Breast epithelium (tissue), 4 donors: ENCODE data around the gene RANBP17. TPM values are rescaled to one million over a fixed set of nuclear protein-coding genes. Genes with fewer than 3 reads are reported as not detected.
"Not testable (repeated sequence)": the region's sequence is repeated elsewhere in the genome, so short reads cannot be mapped to it uniquely, and the experiment has no call there.

Source experiments
- DNase-seq, 2 donors: peaks; one replicate each; pipeline ENCODE4 v3.0.0-alpha.2; 2019; ENCODE audit warnings: low spot score in 2 of 2
- H3K27ac ChIP-seq, 2 donors: fragments of 200-600 bp; sonication (generic) in 1 of 2; one replicate each; pipeline ENCODE4 v1.5.1; 2016 to 2019; ENCODE audit warnings: mild to moderate bottlenecking in 1 of 2
- H3K27me3 ChIP-seq, 2 donors: fragments of 200-600 bp; sonication (generic) in 1 of 2; one replicate each; pipeline versions ENCODE4 v1.5.1 to v1.6.0; 2017 to 2019; ENCODE audit warnings: control low read depth in 1 of 2, mild to moderate bottlenecking in 1 of 2
- H3K36me3 ChIP-seq: fragments of 200-600 bp; one replicate; pipeline ENCODE4 v1.5.1; 2019
- H3K4me1 ChIP-seq, 2 donors: fragments of 200-600 bp; sonication (generic); one replicate each; pipeline ENCODE4 v1.5.1; 2016 to 2019; ENCODE audit warnings: control low read depth in 1 of 2
- H3K4me3 ChIP-seq, 3 donors: fragments of 200-600 bp; sonication (generic); 1 replicate in 2 of 3; 2 replicates in 1 of 3; pipeline ENCODE4 v1.5.1; 2016 to 2019; ENCODE audit warnings: mild to moderate bottlenecking in 3 of 3, moderate library complexity in 2 of 3
- H3K9me3 ChIP-seq, 2 donors: fragments of 200-600 bp; sonication (generic) in 1 of 2; one replicate each; pipeline ENCODE4 v1.5.1; 2016 to 2019; ENCODE audit warnings: control low read depth in 1 of 2
- POLR2A ChIP-seq: fragments of 450-650 bp; IDR thresholded peaks from one replicate; pipeline ENCODE4 v1.6.1; 2016; ENCODE audit warnings: antibody characterized with exemption, mild to moderate bottlenecking, moderate library complexity
- POLR2AphosphoS5 ChIP-seq, 3 donors: sonication (generic); formaldehyde crosslinking; IDR thresholded peaks; one replicate each; pipeline ENCODE4 v1.6.1; 2017; ENCODE audit warnings: antibody characterized with exemption in 3 of 3
- intact Hi-C: fragments of 100-400 bp; cut with DNase I; formaldehyde crosslinking; loops from one replicate; pipeline ENCODE4 v1.15.1; 2023; ENCODE audit warnings: low total_unique reads
- total RNA-seq, 3 donors: library from RNA; depleted of rRNA; stranded (reverse); fragments of >200 nt; gene quantifications; one replicate each; pipeline ENCODE4 v1.1.0, GENCODE V29; 2016
- TF ChIP-seq, protein P1 (sequence below), 3 donors: fragments of 450-650 bp; IDR thresholded peaks; one replicate each; pipeline ENCODE4 v1.5.1; 2016 to 2017; ENCODE audit warnings: antibody characterized with exemption in 3 of 3, mild to moderate bottlenecking in 3 of 3, moderate library complexity in 3 of 3

The RANBP17 gene
- total RNA-seq, 3 donors from 2014 or later: 6.9 to 28.4 (median 13.4) TPM

DNA sequence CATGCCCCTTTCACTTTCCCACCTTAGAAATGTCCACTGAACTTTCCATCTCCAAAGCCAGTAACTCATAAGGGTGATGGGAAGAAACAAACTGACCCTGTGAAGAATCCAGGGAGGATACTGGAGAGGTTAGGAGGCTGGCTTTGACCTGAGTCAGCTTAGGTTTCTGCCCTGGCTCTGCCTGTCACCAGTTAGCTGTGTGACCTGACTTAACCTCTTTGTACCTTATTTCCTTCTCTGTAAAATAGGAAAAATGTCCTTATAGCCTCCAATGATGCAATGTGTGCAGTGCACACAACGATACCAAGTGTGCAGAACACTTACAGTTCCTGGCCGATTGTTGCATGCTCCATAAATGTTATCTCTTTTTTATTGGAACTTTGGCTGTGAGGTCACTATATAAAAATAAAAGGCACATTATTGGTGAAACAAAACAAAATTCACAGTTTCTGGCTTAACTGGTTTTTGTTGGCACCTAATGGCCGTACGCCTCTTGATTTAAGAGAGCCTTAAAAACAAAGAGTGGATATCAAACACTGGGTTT is 40.5 kb upstream of the RANBP17 start:
- no peaks in the 10 kb centered on the region for H3K36me3 ChIP-seq
- TF ChIP-seq POLR2A (no peak), POLR2AphosphoS5 (IDR thresholded peaks at IDR 0.05) (no peak)
- TF ChIP-seq, protein P1, sequence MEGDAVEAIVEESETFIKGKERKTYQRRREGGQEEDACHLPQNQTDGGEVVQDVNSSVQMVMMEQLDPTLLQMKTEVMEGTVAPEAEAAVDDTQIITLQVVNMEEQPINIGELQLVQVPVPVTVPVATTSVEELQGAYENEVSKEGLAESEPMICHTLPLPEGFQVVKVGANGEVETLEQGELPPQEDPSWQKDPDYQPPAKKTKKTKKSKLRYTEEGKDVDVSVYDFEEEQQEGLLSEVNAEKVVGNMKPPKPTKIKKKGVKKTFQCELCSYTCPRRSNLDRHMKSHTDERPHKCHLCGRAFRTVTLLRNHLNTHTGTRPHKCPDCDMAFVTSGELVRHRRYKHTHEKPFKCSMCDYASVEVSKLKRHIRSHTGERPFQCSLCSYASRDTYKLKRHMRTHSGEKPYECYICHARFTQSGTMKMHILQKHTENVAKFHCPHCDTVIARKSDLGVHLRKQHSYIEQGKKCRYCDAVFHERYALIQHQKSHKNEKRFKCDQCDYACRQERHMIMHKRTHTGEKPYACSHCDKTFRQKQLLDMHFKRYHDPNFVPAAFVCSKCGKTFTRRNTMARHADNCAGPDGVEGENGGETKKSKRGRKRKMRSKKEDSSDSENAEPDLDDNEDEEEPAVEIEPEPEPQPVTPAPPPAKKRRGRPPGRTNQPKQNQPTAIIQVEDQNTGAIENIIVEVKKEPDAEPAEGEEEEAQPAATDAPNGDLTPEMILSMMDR (IDR thresholded peaks at IDR 0.05): no peak
- no peak overlapping the region for H3K27ac ChIP-seq
- H3K27me3 ChIP-seq: no peaks in the 10 kb centered on the region
- intact Hi-C loops: no loop called here
- DNase-seq: no peak
- H3K9me3 ChIP-seq: peaks cover 0 to 5% of the 10 kb centered on the region in 2 donors
- no peaks in the 10 kb centered on the region for H3K4me1 ChIP-seq
- H3K4me3 ChIP-seq: no peak overlapping the region

DNA sequence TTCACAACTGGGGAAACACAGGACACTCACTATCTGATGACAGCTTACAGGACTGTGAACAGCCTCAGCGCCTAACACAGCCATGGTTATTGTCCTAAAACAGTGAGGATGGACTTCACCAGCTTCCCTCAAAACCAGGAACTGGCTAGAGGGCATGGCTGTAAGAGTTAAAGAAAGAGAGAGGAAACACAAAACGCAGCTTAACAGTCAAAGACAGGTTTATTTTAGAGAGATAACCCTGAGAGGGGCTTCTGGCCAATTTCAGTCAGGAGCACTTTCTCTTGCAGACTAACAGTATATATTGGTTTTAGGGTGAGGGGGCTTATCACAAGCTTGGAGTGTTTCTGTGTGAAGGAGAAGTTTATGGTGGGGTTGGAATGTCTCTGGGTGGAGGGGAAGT is 35.7 kb upstream of the RANBP17 start:
- Histone ChIP-seq H3K9me3 (peaks cover 0 to 5% of the 10 kb centered on the region in 2 donors), H3K27ac (no peak overlapping the region), H3K36me3 (no peaks in the 10 kb centered on the region), H3K4me1 (no peaks in the 10 kb centered on the region), H3K27me3 (no peaks in the 10 kb centered on the region), H3K4me3 (no peak overlapping the region)
- intact Hi-C loops: no loop called here
- no peak for DNase-seq
- TF ChIP-seq POLR2A: no peak
- TF ChIP-seq, protein P1 (IDR thresholded peaks at IDR 0.05): no peak
- TF ChIP-seq POLR2AphosphoS5 (IDR thresholded peaks at IDR 0.05): no peak

DNA sequence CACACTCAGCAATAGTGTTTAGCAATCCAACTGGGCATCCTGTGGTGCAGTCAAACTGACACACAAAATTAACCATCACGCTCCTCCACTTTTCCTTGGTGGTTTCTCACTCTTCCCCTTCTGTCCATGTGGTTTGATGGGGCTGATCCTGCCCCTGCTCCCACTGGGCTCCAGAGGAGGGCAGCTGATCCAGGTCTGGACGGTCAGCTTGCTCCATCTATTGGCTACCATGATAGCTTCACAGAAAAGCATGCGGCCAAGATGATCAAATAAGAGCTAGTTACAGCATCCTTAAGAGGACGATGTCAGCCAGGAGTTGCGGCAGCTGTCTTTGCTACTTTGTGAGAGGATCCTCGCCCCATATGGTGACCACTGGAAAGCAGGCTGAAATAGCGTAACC is 29.6 kb upstream of the RANBP17 start:
- Histone ChIP-seq H3K9me3 (no peaks in the 10 kb centered on the region), H3K4me1 (no peaks in the 10 kb centered on the region), H3K4me3 (no peak overlapping the region), H3K36me3 (no peaks in the 10 kb centered on the region), H3K27me3 (no peaks in the 10 kb centered on the region), H3K27ac (no peak overlapping the region)
- no peak for DNase-seq
- intact Hi-C loops: no loop called here
- TF ChIP-seq, protein P1 (IDR thresholded peaks at IDR 0.05): no peak
- TF ChIP-seq POLR2AphosphoS5 (IDR thresholded peaks at IDR 0.05) (no peak), POLR2A (no peak)

DNA sequence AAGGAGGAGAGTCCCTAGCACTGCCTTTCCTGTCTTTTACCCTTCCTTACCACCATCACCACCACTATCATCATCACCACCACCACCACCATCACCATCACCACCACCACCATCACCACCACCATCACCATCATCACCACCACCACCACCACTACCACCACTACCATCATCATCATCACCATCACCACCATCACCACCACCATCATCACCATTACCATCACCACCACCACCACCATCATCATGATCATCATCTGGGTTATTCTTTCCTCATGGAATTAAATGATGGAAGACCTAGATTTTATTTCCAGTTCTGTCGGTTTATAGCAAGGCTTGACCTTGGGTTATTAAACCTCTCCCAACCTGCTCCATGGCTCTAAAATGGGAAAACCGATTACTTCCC is 27.8 kb upstream of the RANBP17 start:
- H3K27me3 ChIP-seq, intact Hi-C loops, H3K27ac ChIP-seq, H3K4me3 ChIP-seq, H3K9me3 ChIP-seq, H3K36me3 ChIP-seq, DNase-seq, H3K4me1 ChIP-seq: not testable (repeated sequence)

DNA sequence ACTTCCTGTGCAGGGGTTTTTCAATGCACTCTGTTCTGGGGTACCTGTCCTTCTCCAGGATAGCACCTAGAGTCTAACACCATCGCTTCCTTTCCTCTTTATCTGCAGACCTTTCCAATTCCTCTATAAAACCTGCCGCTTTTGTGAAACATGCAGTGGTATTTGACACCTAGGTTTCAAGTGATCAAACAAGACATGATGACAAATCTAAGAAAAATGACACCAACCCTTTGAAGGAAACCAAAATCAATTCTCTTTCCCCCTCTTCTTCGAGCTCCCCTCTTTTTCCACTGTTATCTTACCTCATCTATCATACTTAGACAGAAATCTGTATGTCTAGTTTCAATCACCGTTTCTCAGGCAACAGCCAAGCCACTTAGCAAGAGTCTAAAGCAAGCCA is 25.6 kb upstream of the RANBP17 start:
- Histone ChIP-seq H3K4me3 (no peak overlapping the region), H3K27me3 (no peaks in the 10 kb centered on the region), H3K36me3 (no peaks in the 10 kb centered on the region), H3K27ac (no peak overlapping the region), H3K9me3 (no peaks in the 10 kb centered on the region), H3K4me1 (no peaks in the 10 kb centered on the region)
- no peak for TF ChIP-seq POLR2AphosphoS5 (IDR thresholded peaks at IDR 0.05)
- TF ChIP-seq, protein P1 (IDR thresholded peaks at IDR 0.05): no peak
- no peak for TF ChIP-seq POLR2A
- intact Hi-C loops: no loop called here
- no peak for DNase-seq

DNA sequence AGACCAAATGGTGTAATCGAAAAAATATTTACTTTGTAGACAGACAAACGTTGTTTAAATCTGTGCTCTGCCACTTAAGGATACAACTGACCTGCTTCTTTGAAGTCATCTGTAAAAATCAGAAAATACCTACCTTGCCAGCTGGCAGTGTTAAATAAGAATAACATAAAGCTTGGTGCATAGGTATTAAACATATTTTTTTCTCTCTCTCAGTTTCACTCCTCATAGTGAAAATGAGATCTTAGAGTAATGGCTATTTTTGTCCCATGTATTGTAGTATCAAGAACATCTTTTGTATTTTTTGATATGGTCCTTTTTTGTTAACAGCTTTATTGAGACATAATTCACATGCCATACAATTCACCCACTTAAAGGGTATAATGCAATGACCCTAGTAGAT is 17.9 kb upstream of the RANBP17 start:
- H3K9me3 ChIP-seq: no peaks in the 10 kb centered on the region
- TF ChIP-seq, protein P1 (IDR thresholded peaks at IDR 0.05): no peak
- TF ChIP-seq POLR2AphosphoS5 (IDR thresholded peaks at IDR 0.05) (no peak), POLR2A (no peak)

More for the DNA sequence above, 17.9 kb upstream of the RANBP17 start:
- Histone ChIP-seq H3K27ac (no peak overlapping the region), H3K36me3 (no peaks in the 10 kb centered on the region), H3K27me3 (no peaks in the 10 kb centered on the region), H3K4me3 (no peak overlapping the region), H3K4me1 (no peaks in the 10 kb centered on the region)
- no peak for DNase-seq
- intact Hi-C loops: loop anchor here (5.0 kb wide), 1 partner anchor 123 kb away; no protein-coding TSS in a partner anchor
